Right renal cortex interstitium (tissue), 3 donors: ENCODE measurements around the gene SLC15A1. TPM values are rescaled to one million over a fixed set of nuclear protein-coding genes. Genes with fewer than 3 reads are reported as not detected.
A peak's percentile ranks its signal among the peaks of the same experiment; 100 is the strongest.
"Not testable (repeated sequence)": the region's sequence is repeated elsewhere in the genome, so short reads cannot be mapped to it uniquely, and the experiment has no call there.

Experiments
- DNase-seq, 3 donors: peaks; one replicate each; pipeline ENCODE4 v3.0.0-alpha.2; 2013; ENCODE audit warnings: low read depth in 3 of 3, low spot score in 2 of 3
- polyA plus RNA-seq, 3 donors: library from polyadenylated mRNA; unstranded; fragments of 120-200 nt; gene quantifications; one replicate each; pipeline ENCODE4 v1.2.1, GENCODE V29; 2013; ENCODE audit not compliant: insufficient read length in 3 of 3

SLC15A1 gene
- polyA plus RNA-seq, 3 donors, result 7.4 to 10.1 (median 7.6) TPM

GRCh38 chr13:98665638-98665995 lies 86.9 kb downstream of the SLC15A1 start:
- DNase-seq, result no peak

- no peak for DNase-seq
Measured at GRCh38 chr13:98664924-98665637, 87.4 kb downstream of the SLC15A1 start.

GRCh38 chr13:98664510-98664909 lies 88.0 kb downstream of the SLC15A1 start:
- DNase-seq, result no peak

- no peak for DNase-seq
Measured at GRCh38 chr13:98664047-98664446, 88.4 kb downstream of the SLC15A1 start.

GRCh38 chr13:98658131-98658530 lies 94.3 kb downstream of the SLC15A1 start:
- DNase-seq, result no peak

- DNase-seq, result no peak
Measured at GRCh38 chr13:98657506-98658085, 94.9 kb downstream of the SLC15A1 start.

- DNase-seq, result no peak
Measured at GRCh38 chr13:98656223-98656622, 96.2 kb downstream of the SLC15A1 start.

- peak; percentile 65 to 71 (median 70) for DNase-seq
Measured at GRCh38 chr13:98653463-98653985, 98.9 kb downstream of the SLC15A1 start.

GRCh38 chr13:98652721-98653462 lies 99.6 kb downstream of the SLC15A1 start:
- DNase-seq, result no peak

- DNase-seq, result no peak
Measured at GRCh38 chr13:98652276-98652675, 100.2 kb downstream of the SLC15A1 start.

GRCh38 chr13:98651744-98652143 lies 100.7 kb downstream of the SLC15A1 start:
- no peak for DNase-seq

GRCh38 chr13:98650396-98651107 lies 101.9 kb downstream of the SLC15A1 start:
- DNase-seq, result no peak

- no peak for DNase-seq
Measured at GRCh38 chr13:98649861-98650260, 102.6 kb downstream of the SLC15A1 start.

GRCh38 chr13:98648686-98649085 lies 103.8 kb downstream of the SLC15A1 start:
- DNase-seq, result no peak

- DNase-seq, result no peak
Measured at GRCh38 chr13:98648141-98648540, 104.3 kb downstream of the SLC15A1 start.

- no peak for DNase-seq
Measured at GRCh38 chr13:98647121-98647520, 105.4 kb downstream of the SLC15A1 start.

GRCh38 chr13:98643479-98643878 lies 109.0 kb downstream of the SLC15A1 start:
- no peak for DNase-seq

GRCh38 chr13:98641075-98641474 lies 111.4 kb downstream of the SLC15A1 start:
- no peak for DNase-seq

GRCh38 chr13:98639785-98640184 lies 112.7 kb downstream of the SLC15A1 start:
- DNase-seq, result not testable (repeated sequence)

- DNase-seq, result not testable (repeated sequence)
Measured at GRCh38 chr13:98638352-98638751, 114.1 kb downstream of the SLC15A1 start.
